Sigmoid colon (tissue), 7 donors: ENCODE measurements around the gene SIGMAR1. TPM values are rescaled to one million over a fixed set of nuclear protein-coding genes. Genes with fewer than 3 reads are reported as not detected.
A peak's percentile ranks its signal among the peaks of the same experiment; 100 is the strongest.

ENCODE experiments used
- DNase-seq: peaks from one replicate; pipeline ENCODE4 v3.0.0-alpha.2; 2019
- H3K27ac ChIP-seq, 4 donors: fragments of 200-600 bp; sonication (generic); one replicate each; pipeline ENCODE4 v1.5.1; 2016 to 2019; ENCODE audit warnings: mild to moderate bottlenecking in 1 of 4
- H3K27me3 ChIP-seq, 3 donors: fragments of 200-600 bp; sonication (generic); one replicate each; pipeline ENCODE4 v1.5.1; 2019; ENCODE audit warnings: mild to moderate bottlenecking in 1 of 3
- H3K36me3 ChIP-seq, 4 donors: fragments of 200-600 bp; sonication (generic); one replicate each; pipeline ENCODE4 v1.5.1; 2016 to 2019
- H3K4me1 ChIP-seq, 4 donors: fragments of 200-600 bp; sonication (generic); one replicate each; pipeline ENCODE4 v1.5.1; 2017 to 2019
- H3K4me3 ChIP-seq, 4 donors: fragments of 200-600 bp; sonication (generic); one replicate each; pipeline ENCODE4 v1.5.1; 2017 to 2019; ENCODE audit warnings: mild to moderate bottlenecking in 2 of 4, moderate library complexity in 1 of 4
- H3K9me3 ChIP-seq, 4 donors: fragments of 200-600 bp in 3 of 4; sonication (generic) in 3 of 4; one replicate each; pipeline versions ENCODE4 v1.5.1 to v1.6.1; 2013 to 2019
- CTCF ChIP-seq, 4 experiments: fragments of 450-650 bp in 3 of 4; fragments of 200-600 bp in 1 of 4; IDR thresholded peaks; one replicate each; pipeline ENCODE4 v1.5.1; 2016 to 2019; ENCODE audit warnings: antibody characterized with exemption in 4 of 4, mild to moderate bottlenecking in 3 of 4, moderate library complexity in 2 of 4
- EP300 ChIP-seq, 4 donors: sonication (generic); formaldehyde crosslinking; IDR thresholded peaks; one replicate each; pipeline ENCODE4 v1.6.1; 2017; ENCODE audit warnings: antibody characterized with exemption in 4 of 4
- POLR2A ChIP-seq, 2 donors: fragments of 450-650 bp; IDR thresholded peaks; one replicate each; pipeline ENCODE4 v1.6.1; 2016; ENCODE audit warnings: antibody characterized with exemption in 2 of 2, mild to moderate bottlenecking in 2 of 2, moderate library complexity in 2 of 2
- POLR2AphosphoS5 ChIP-seq, 4 donors: sonication (generic); formaldehyde crosslinking; IDR thresholded peaks; one replicate each; pipeline ENCODE4 v1.6.1; 2017; ENCODE audit warnings: antibody characterized with exemption in 4 of 4
- WGBS, 2 donors: extraction: QIAGEN DNeasy Blood & Tissue Kit; methylation state at CpG; one replicate each; pipeline ENCODE4 v1.1.7; 2013; 5-methylcytosine and 5-hydroxymethylcytosine counted together
- intact Hi-C: fragments of 100-400 bp; cut with DNase I; formaldehyde crosslinking; loops from one replicate; pipeline ENCODE4 v1.15.1; 2023
- polyA plus RNA-seq, 3 donors: library from polyadenylated mRNA; stranded (reverse); fragments of 200-250 nt; gene quantifications; one replicate each; pipeline ENCODE4 v1.2.3, GENCODE V29; 2013
- total RNA-seq, 4 donors: library from RNA; depleted of rRNA; stranded (reverse); fragments of >200 nt; gene quantifications; one replicate each; pipeline ENCODE4 v1.1.0, GENCODE V29; 2016
- donor health status: healthy with polysubstance abuse.
- donor health status: Bipolar disorder and iron deficiency.
- donor health status: healthy.

Gene SIGMAR1
- total and polyA plus RNA-seq, 7 donors, result 12.0 to 82.6 (median 70.6) TPM

- Histone ChIP-seq H3K36me3 (no peaks in the 10 kb centered on the region), H3K27me3 (peaks cover 13 to 67% (median 40%) of the 10 kb centered on the region in 3 donors), H3K4me1 (peaks cover 0 to 54% (median 44%) of the 10 kb centered on the region in 4 donors), H3K27ac (peak overlapping the region in 2 of 4 donors; percentile 25 to 56), H3K4me3 (peak overlapping the region in 3 of 4 donors; percentile 22 to 27 (median 24)), H3K9me3 (no peaks in the 10 kb centered on the region)
- intact Hi-C loops, result loop anchor here (2.0 to 5.0 kb wide), 5 partner anchors 69 to 259 kb away; partner anchors contain the start of genes DNAI1, ENHO and FAM219A
- WGBS, 2 donors, result 4% methylated on average over 60 of the region's 60 CpGs
- DNase-seq, result peak; percentile 93
- no peak for TF ChIP-seq POLR2A (IDR thresholded peaks at IDR 0.05)
- peak in 1 of 4 donors; percentile 18 for TF ChIP-seq POLR2AphosphoS5 (IDR thresholded peaks at IDR 0.05)
- TF ChIP-seq EP300 (IDR thresholded peaks at IDR 0.05), result no peak
- TF ChIP-seq CTCF (IDR thresholded peaks at IDR 0.05), result peak; percentile 84 to 90 (median 88)
Observed at GRCh38 chr9:34591248-34591916, 46.2 kb downstream of the SIGMAR1 start.

DNA sequence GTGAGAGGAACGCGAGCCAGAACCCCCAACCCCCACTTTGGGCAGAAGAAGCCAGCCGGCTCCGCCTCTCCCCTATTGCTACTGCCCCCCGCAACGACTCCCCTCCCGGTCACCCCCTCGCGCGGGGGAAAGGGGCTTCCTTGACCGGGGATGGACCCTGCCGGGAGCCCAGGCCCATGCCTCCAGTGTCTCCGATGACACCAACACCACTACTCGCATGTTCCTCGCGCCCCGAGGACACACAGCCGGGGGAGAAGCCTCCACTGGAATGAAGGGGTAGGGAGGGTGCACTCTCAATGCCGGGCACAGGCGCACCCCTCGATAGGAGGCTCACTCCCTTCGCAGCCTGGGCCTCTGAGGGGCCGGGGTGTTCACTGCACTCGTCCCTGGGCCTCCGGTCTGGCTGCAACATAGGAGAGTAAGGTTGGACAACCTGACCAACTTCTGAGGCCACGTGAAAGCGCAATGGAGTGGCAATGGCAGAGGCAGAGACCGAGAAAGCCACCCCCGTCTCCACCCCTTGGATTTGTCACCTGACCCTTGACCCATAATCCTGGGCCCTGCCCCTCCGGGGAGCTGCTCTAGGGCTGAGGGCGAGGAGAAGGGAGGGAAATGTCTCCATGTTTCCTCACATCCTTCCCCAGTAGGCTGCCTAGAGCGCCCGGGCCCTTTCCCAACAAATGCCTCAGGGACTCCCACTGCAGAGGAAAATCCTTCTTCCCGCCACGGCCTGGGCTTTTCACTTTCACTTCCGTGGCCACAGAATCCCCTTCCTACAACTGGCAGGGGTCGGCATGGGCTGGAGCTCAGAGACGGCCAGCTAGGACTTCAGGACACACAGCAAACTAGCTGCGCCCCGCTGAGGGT lies 47.0 kb downstream of the SIGMAR1 start:
- TF ChIP-seq POLR2A (IDR thresholded peaks at IDR 0.05), result no peak
- no peak for TF ChIP-seq CTCF (IDR thresholded peaks at IDR 0.05)
- TF ChIP-seq POLR2AphosphoS5 (IDR thresholded peaks at IDR 0.05), result no peak
- no peak for TF ChIP-seq EP300 (IDR thresholded peaks at IDR 0.05)
- Histone ChIP-seq H3K27ac (peak overlapping the region in 2 of 4 donors; percentile 2 to 63), H3K36me3 (no peaks in the 10 kb centered on the region), H3K9me3 (no peaks in the 10 kb centered on the region), H3K4me3 (peak overlapping the region; percentile 28 to 65 (median 56)), H3K27me3 (peaks cover 13 to 74% (median 48%) of the 10 kb centered on the region in 3 donors), H3K4me1 (peaks cover 0 to 54% (median 44%) of the 10 kb centered on the region in 4 donors)
- peak; percentile 75 for DNase-seq
- WGBS, 2 donors, result 8 to 13% methylated on average over 40 of the region's 40 CpGs
- intact Hi-C loops, result loop anchor here (2.0 to 5.0 kb wide), 5 partner anchors 68 to 258 kb away; partner anchors contain the start of genes DNAI1, ENHO and FAM219A

GRCh38 chr9:34589636-34590380 lies 47.8 kb downstream of the SIGMAR1 start, which contains the start of gene CNTFR:
TSS of gene CNTFR (minus strand) at chr9:34589724. CDS start at chr9:34568981, 20,743 bp downstream.
- TF ChIP-seq POLR2AphosphoS5 (IDR thresholded peaks at IDR 0.05) (no peak), POLR2A (IDR thresholded peaks at IDR 0.05) (no peak), EP300 (IDR thresholded peaks at IDR 0.05) (no peak), CTCF (IDR thresholded peaks at IDR 0.05) (no peak)
- 1% methylated on average over 104 of the region's 104 CpGs for WGBS, 2 donors
- peak; percentile 82 for DNase-seq
- H3K4me1 ChIP-seq, result peaks cover 0 to 54% (median 44%) of the 10 kb centered on the region in 4 donors
- H3K27me3 ChIP-seq, result peaks cover 13 to 82% (median 56%) of the 10 kb centered on the region in 3 donors
- H3K4me3 ChIP-seq, result peak within 1 kb of the TSS; percentile 28 to 65 (median 56)
- no peaks in the 10 kb centered on the region for H3K9me3 ChIP-seq
- intact Hi-C loops, result loop anchor here (2.0 to 5.0 kb wide), 5 partner anchors 68 to 257 kb away; partner anchors contain the start of genes DNAI1, ENHO and FAM219A
- H3K36me3 ChIP-seq, result no peaks in the 10 kb centered on the region
- peak within 1 kb of the TSS in 2 of 4 donors; percentile 56 to 63 for H3K27ac ChIP-seq
